HEK293 (cell line): ENCODE measurements around the gene SLC35F4.

ENCODE experiments used
- CTCF ChIA-PET: fragments of 350-600 bp; formaldehyde crosslinking; extraction: SDS; loops from one replicate; lab custom pipeline; 2021; ENCODE audit warnings: antibody characterized with exemption; lab: Yijun Ruan, JAX
- POLR2A ChIA-PET: fragments of 300-600 bp; formaldehyde crosslinking; extraction: SDS; loops from one replicate; lab custom pipeline; 2020; ENCODE audit warnings: antibody characterized with exemption, inconsistent platforms; lab: Yijun Ruan, JAX
- H3K27ac ChIP-seq: fragments of 200-500 bp; sonication (Bioruptor generic); 2 replicates; pipeline ENCODE4 v1.5.1; 2014; ENCODE audit warnings: low read depth, low read length, control low read depth, inconsistent platforms; ENCODE audit errors: extremely low read depth
- H3K36me3 ChIP-seq, 2 experiments: fragments of 200-500 bp in 1 of 2; sonication (Bioruptor generic) in 1 of 2; 1 replicate in 1 of 2; 2 replicates in 1 of 2; pipeline ENCODE4 v1.5.1; 2014 to 2017; ENCODE audit warnings: inconsistent platforms in 2 of 2, low read length in 2 of 2; ENCODE audit not compliant: control insufficient read depth in 2 of 2, insufficient read depth in 1 of 2
- H3K4me1 ChIP-seq: fragments of 200-500 bp; sonication (Bioruptor generic); 2 replicates; pipeline ENCODE4 v1.5.1; 2014; ENCODE audit warnings: mild to moderate bottlenecking, low read length, inconsistent platforms; ENCODE audit not compliant: control insufficient read depth, insufficient read depth
- H3K4me3 ChIP-seq: 2 replicates; pipeline ENCODE4 v1.5.1; 2011; ENCODE audit warnings: low read depth, mild to moderate bottlenecking, control low read depth, low read length, moderate library complexity
- H3K9me3 ChIP-seq: fragments of 200-500 bp; sonication (Bioruptor generic); 2 replicates; pipeline ENCODE4 v1.5.1; 2014; ENCODE audit warnings: low read depth, low read length, inconsistent platforms; ENCODE audit not compliant: control insufficient read depth, insufficient read depth
- FEZF1 ChIP-seq: fragments of 450-650 bp; formaldehyde crosslinking; IDR thresholded peaks from 2 replicates; pipeline ENCODE4 v1.5.1; 2016; ENCODE audit warnings: missing biosample characterization, missing genetic modification characterization
- GLIS2 ChIP-seq: fragments of 450-650 bp; formaldehyde crosslinking; IDR thresholded peaks from 2 replicates; pipeline ENCODE4 v1.5.1; 2016; ENCODE audit warnings: missing biosample characterization, missing genetic modification characterization
- HOXC10 ChIP-seq: sonication (generic); formaldehyde crosslinking; IDR thresholded peaks from 2 replicates; pipeline ENCODE4 v1.8.1; 2023; ENCODE audit warnings: mild to moderate bottlenecking, missing genetic modification reagents
- HOXD13 ChIP-seq: sonication (generic); formaldehyde crosslinking; IDR thresholded peaks from 2 replicates; pipeline ENCODE4 v1.8.0; 2022; ENCODE audit warnings: missing genetic modification reagents, borderline replicate concordance
- KLF9 ChIP-seq: fragments of 450-650 bp; formaldehyde crosslinking; IDR thresholded peaks from 2 replicates; pipeline ENCODE4 v1.5.1; 2016; ENCODE audit warnings: missing biosample characterization, missing genetic modification characterization, low read depth
- MYNN ChIP-seq: fragments of 450-650 bp; formaldehyde crosslinking; IDR thresholded peaks from 2 replicates; pipeline ENCODE4 v1.5.1; 2016; ENCODE audit warnings: missing biosample characterization, missing genetic modification characterization, borderline replicate concordance
- REPIN1 ChIP-seq: fragments of 450-650 bp; formaldehyde crosslinking; IDR thresholded peaks from 2 replicates; pipeline ENCODE4 v1.5.1; 2017; ENCODE audit warnings: missing biosample characterization, missing genetic modification characterization, low read depth
- SP7 ChIP-seq: fragments of 450-650 bp; formaldehyde crosslinking; IDR thresholded peaks from 2 replicates; pipeline ENCODE4 v1.5.1; 2016; ENCODE audit warnings: missing biosample characterization, missing genetic modification characterization
- TRIM28 ChIP-seq: IDR thresholded peaks from 2 replicates; pipeline ENCODE4 v1.6.1; 2011; ENCODE audit warnings: low read length, control low read depth, borderline replicate concordance
- ZBTB44 ChIP-seq: fragments of 450-650 bp; IDR thresholded peaks from 2 replicates; pipeline ENCODE4 v1.5.1; 2018; ENCODE audit warnings: missing biosample characterization, mild to moderate bottlenecking, missing genetic modification characterization
- ZNF211 ChIP-seq: fragments of 450-650 bp; formaldehyde crosslinking; IDR thresholded peaks from 2 replicates; pipeline ENCODE4 v1.5.1; 2016; ENCODE audit warnings: low read depth, missing biosample characterization, missing genetic modification characterization
- ZNF214 ChIP-seq: fragments of 450-650 bp; formaldehyde crosslinking; IDR thresholded peaks from 2 replicates; pipeline ENCODE4 v1.5.1; 2017; ENCODE audit warnings: missing biosample characterization, mild to moderate bottlenecking, missing genetic modification characterization, borderline replicate concordance
- ZNF266 ChIP-seq: fragments of 450-650 bp; formaldehyde crosslinking; IDR thresholded peaks from 2 replicates; pipeline ENCODE4 v1.5.1; 2016; ENCODE audit warnings: missing biosample characterization, missing genetic modification characterization, low read depth
- ZNF391 ChIP-seq: fragments of 450-650 bp; formaldehyde crosslinking; IDR thresholded peaks from 2 replicates; pipeline ENCODE4 v1.5.1; 2016; ENCODE audit warnings: low read depth, missing biosample characterization, missing genetic modification characterization, borderline replicate concordance
- ZNF514 ChIP-seq: fragments of 450-650 bp; formaldehyde crosslinking; IDR thresholded peaks from 2 replicates; pipeline ENCODE4 v1.5.1; 2016; ENCODE audit warnings: missing biosample characterization, missing genetic modification characterization
- ZNF571 ChIP-seq: fragments of 450-650 bp; formaldehyde crosslinking; IDR thresholded peaks from 2 replicates; pipeline ENCODE4 v1.5.0; 2017; ENCODE audit warnings: missing biosample characterization, missing genetic modification characterization
- ZNF621 ChIP-seq: fragments of 450-650 bp; formaldehyde crosslinking; IDR thresholded peaks from 2 replicates; pipeline ENCODE4 v1.5.1; 2017; ENCODE audit warnings: missing biosample characterization, missing genetic modification characterization
- ZNF639 ChIP-seq: fragments of 450-650 bp; formaldehyde crosslinking; IDR thresholded peaks from 2 replicates; pipeline ENCODE4 v1.5.1; 2016; ENCODE audit warnings: missing biosample characterization, missing genetic modification characterization
- ZNF654 ChIP-seq: fragments of 450-650 bp; formaldehyde crosslinking; IDR thresholded peaks from 2 replicates; pipeline ENCODE4 v1.5.1; 2016; ENCODE audit warnings: low read depth, missing biosample characterization, missing genetic modification characterization
- ZNF701 ChIP-seq: fragments of 450-650 bp; formaldehyde crosslinking; IDR thresholded peaks from 2 replicates; pipeline ENCODE4 v1.5.1; 2016; ENCODE audit warnings: missing biosample characterization, missing genetic modification characterization
- ZNF704 ChIP-seq: fragments of 450-650 bp; formaldehyde crosslinking; IDR thresholded peaks from 2 replicates; pipeline ENCODE4 v1.5.1; 2016; ENCODE audit warnings: missing biosample characterization, missing genetic modification characterization
- TF ChIP-seq, protein P1 (sequence below): fragments of 450-650 bp; formaldehyde crosslinking; IDR thresholded peaks from 2 replicates; pipeline ENCODE4 v1.5.1; 2016; ENCODE audit warnings: missing biosample characterization, missing genetic modification characterization, borderline replicate concordance

The SLC35F4 gene

DNA sequence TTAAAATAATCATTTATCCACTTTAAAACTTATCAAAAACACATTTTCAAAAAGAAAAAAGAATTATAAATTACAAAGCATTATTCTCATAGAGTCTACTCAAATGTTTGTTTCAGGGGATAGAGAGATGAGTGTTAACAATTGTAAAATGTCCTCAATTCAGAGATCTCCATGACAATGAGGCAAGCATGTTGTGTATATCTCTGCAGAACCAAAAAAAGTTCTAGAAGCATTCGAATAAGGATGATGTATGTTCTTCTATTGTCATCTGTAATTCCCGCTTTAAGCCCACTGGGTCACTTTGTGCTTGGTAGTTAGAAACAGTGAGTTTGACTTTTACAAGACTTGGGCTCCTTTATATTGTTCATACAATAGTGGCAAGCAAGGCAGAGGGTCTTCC, 298.7 kb downstream of the SLC35F4 start:
- Histone ChIP-seq H3K27ac (no peak overlapping the region), H3K4me3 (no peak overlapping the region), H3K4me1 (no peaks in the 10 kb centered on the region), H3K9me3 (no peaks in the 10 kb centered on the region), H3K36me3 (no peaks in the 10 kb centered on the region)
- ChIA-PET CTCF (no interaction called here), POLR2A (no interaction called here)
- TF ChIP-seq ZNF639 (tag by site-specific recombination) (no peak), ZNF704 (no peak), HOXC10 (no peak), ZNF391 (tag by site-specific recombination) (no peak), SP7 (tag by site-specific recombination) (no peak)
- TF ChIP-seq, protein P1, sequence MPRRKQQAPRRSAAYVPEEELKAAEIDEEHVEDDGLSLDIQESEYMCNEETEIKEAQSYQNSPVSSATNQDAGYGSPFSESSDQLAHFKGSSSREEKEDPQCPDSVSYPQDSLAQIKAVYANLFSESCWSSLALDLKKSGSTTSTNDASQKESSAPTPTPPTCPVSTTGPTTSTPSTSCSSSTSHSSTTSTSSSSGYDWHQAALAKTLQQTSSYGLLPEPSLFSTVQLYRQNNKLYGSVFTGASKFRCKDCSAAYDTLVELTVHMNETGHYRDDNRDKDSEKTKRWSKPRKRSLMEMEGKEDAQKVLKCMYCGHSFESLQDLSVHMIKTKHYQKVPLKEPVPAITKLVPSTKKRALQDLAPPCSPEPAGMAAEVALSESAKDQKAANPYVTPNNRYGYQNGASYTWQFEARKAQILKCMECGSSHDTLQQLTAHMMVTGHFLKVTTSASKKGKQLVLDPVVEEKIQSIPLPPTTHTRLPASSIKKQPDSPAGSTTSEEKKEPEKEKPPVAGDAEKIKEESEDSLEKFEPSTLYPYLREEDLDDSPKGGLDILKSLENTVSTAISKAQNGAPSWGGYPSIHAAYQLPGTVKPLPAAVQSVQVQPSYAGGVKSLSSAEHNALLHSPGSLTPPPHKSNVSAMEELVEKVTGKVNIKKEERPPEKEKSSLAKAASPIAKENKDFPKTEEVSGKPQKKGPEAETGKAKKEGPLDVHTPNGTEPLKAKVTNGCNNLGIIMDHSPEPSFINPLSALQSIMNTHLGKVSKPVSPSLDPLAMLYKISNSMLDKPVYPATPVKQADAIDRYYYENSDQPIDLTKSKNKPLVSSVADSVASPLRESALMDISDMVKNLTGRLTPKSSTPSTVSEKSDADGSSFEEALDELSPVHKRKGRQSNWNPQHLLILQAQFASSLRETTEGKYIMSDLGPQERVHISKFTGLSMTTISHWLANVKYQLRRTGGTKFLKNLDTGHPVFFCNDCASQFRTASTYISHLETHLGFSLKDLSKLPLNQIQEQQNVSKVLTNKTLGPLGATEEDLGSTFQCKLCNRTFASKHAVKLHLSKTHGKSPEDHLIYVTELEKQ (tag by site-specific recombination) = no peak

GRCh38 chr14:57560681-57561080, 305.2 kb downstream of the SLC35F4 start:
- no peaks in the 10 kb centered on the region for H3K9me3 ChIP-seq
- ChIA-PET CTCF (no interaction called here), POLR2A (no interaction called here)
- H3K4me1 ChIP-seq = no peaks in the 10 kb centered on the region
- TF ChIP-seq MYNN (no peak), HOXD13 (CRISPR knock-in tag) (no peak), ZNF514 (no peak), ZNF701 (tag by site-specific recombination) (no peak), REPIN1 (tag by site-specific recombination) (no peak), HOXC10 (no peak), ZNF266 (tag by site-specific recombination) (no peak), ZBTB44 (tag by site-specific recombination) (no peak), KLF9 (tag by site-specific recombination) (no peak), ZNF211 (tag by site-specific recombination) (no peak), FEZF1 (no peak), ZNF214 (tag by site-specific recombination) (no peak), ZNF654 (tag by site-specific recombination) (no peak), ZNF571 (tag by site-specific recombination) (no peak), ZNF621 (tag by site-specific recombination) (no peak), GLIS2 (tag by site-specific recombination) (no peak), TRIM28 (no peak)
- no peak overlapping the region for H3K27ac ChIP-seq
- H3K36me3 ChIP-seq = no peaks in the 10 kb centered on the region
- no peak overlapping the region for H3K4me3 ChIP-seq
